COLO829 (cell line): ENCODE data around the gene ETNPPL.

Source experiments
- DNase-seq: peaks from one replicate; pipeline ENCODE4 v3.0.0; 2012; ENCODE audit warnings: low spot score

ETNPPL gene

GRCh38 chr4:108695062-108695461 is 67.8 kb downstream of the ETNPPL start:
- DNase-seq = no peak

- no peak for DNase-seq
These were observed 68.4 kb downstream of the ETNPPL start for GRCh38 chr4:108694423-108694822.

- DNase-seq = no peak
These were observed 69.0 kb downstream of the ETNPPL start for GRCh38 chr4:108693819-108694218.

GRCh38 chr4:108693211-108693610 is 69.6 kb downstream of the ETNPPL start:
- no peak for DNase-seq
